GM12892 (cell line): ENCODE measurements around the gene PKNOX1.

ENCODE experiments used
- POLR2A ChIP-seq: IDR thresholded peaks from 2 replicates; pipeline ENCODE4 v1.6.1; 2011; ENCODE audit warnings: low read depth, low read length, control low read depth
- POLR2AphosphoS5 ChIP-seq: IDR thresholded peaks from 2 replicates; pipeline ENCODE4 v1.6.1; 2011; ENCODE audit warnings: low read depth, low read length, control low read depth
- TAF1 ChIP-seq: IDR thresholded peaks from 2 replicates; pipeline ENCODE4 v1.6.1; 2011; ENCODE audit warnings: low read depth, mild to moderate bottlenecking, control low read depth, low read length, borderline replicate concordance

DNA sequence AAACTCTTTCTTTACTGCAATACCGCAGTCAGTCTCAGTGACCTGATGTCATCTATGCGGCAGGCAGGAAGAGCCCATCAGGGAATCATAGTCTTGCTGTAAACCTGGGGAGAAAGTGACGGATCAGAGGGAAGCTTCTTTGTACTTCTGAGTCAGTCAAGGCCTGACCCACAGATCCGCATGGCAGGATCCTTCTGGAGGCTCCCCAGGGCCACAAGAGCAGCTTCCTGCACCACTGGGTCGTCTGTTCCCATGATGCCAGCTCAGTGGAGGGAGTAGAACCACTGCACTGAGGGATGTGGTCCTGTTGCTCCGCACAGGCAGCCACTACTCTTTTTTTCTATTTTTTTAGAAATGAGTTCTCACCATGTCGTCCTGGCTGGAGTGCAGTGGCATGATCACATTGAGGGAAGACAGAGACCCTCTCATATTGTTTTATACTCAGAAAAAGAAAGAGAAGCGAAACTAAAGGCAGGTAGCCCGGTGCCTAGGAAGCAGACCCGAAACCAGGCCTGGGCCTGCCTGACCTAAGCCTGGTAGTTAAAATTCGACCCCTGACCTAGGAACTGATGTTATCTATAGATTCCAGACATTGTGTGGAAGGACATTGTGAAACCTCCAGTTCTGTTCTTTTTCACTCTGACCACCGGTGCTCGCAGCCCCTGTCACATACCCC is 42.7 kb upstream of the PKNOX1 start:
- TF ChIP-seq POLR2AphosphoS5 (no peak), POLR2A (no peak), TAF1 (no peak)
